Naive B cell (primary cell): Measurements from ENCODE around the gene MARCHF11. TPM values are rescaled to one million over a fixed set of nuclear protein-coding genes. Genes with fewer than 3 reads are reported as not detected.

Source experiments
- ATAC-seq, 2 donors: fragments of 150-1000 bp; cut with Tn5 transposase; 2 replicates each; pipeline ENCODE4 v1.10.0; 2021; ENCODE audit warnings: low read depth in 2 of 2, mild to moderate bottlenecking in 2 of 2, moderate library complexity in 2 of 2
- DNase-seq: peaks from one replicate; pipeline ENCODE4 v3.0.0; 2022
- H3K27ac Mint-ChIP-seq, 6 donors: one replicate each; pipeline ENCODE4 v1.8.0; 2020 to 2022; ENCODE audit warnings: mild to moderate bottlenecking in 6 of 6, mixed read lengths in 6 of 6, moderate library complexity in 5 of 6, inconsistent platforms in 2 of 6
- H3K27me3 Mint-ChIP-seq, 3 donors: one replicate each; pipeline ENCODE4 v1.8.0; 2021 to 2022; ENCODE audit warnings: mixed read lengths in 3 of 3, mild to moderate bottlenecking in 1 of 3
- H3K36me3 Mint-ChIP-seq, 2 donors: one replicate each; pipeline ENCODE4 v1.8.0; 2020 to 2022; ENCODE audit warnings: mixed read lengths in 2 of 2, inconsistent platforms in 1 of 2, mild to moderate bottlenecking in 1 of 2
- H3K4me1 Mint-ChIP-seq, 3 donors: one replicate each; pipeline ENCODE4 v1.8.0; 2020 to 2022; ENCODE audit warnings: mixed read lengths in 3 of 3, inconsistent platforms in 1 of 3, mild to moderate bottlenecking in 1 of 3, moderate library complexity in 1 of 3
- H3K4me3 Mint-ChIP-seq, 8 donors: one replicate each; pipeline ENCODE4 v1.8.0; 2020 to 2022; ENCODE audit warnings: mild to moderate bottlenecking in 8 of 8, mixed read lengths in 8 of 8, moderate library complexity in 8 of 8, inconsistent platforms in 2 of 8
- H3K9me3 Mint-ChIP-seq, 7 donors: one replicate each; pipeline ENCODE4 v1.8.0; 2020 to 2022; ENCODE audit warnings: mixed read lengths in 7 of 7, mild to moderate bottlenecking in 5 of 7, inconsistent platforms in 2 of 7, moderate library complexity in 1 of 7
- polyA plus RNA-seq, 6 donors: library from polyadenylated mRNA; unstranded; fragments of 300-500 nt; fragmentation: Illumina TruSeq; gene quantifications; one replicate each; pipeline ENCODE4 v1.2.3, GENCODE V29; 2021; ENCODE audit warnings: low read depth in 6 of 6

The MARCHF11 gene
- polyA plus RNA-seq, result not detected

DNA sequence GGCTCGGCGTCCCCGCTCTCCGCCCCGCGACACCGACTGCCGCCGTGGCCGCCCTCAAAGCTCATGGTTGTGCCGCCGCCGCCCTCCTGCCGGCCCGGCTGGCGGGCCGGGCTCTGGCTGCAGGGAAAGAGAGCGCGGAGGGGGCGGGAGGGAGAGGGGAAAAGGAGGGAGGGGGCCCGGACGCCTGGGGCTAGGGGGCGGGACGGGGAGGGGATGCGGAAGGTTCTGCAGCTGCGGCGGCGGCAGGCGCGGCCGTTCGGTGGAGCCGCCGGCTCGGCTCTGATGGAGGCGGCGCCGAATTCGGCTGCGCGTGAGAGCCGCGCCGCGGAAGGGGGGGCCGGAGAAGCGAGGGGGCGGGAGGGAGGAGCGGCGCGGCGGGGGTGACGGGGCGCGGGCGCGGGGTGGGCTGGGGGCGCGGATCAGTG is at the start of gene MARCHF11:
MARCHF11 (minus strand) TSS at position 281 of the 425 bp plus-strand sequence; CDS start at position 65, 216 bp downstream.
- Mint-ChIP-seq H3K4me3 (peak within 1 kb of the TSS in 3 of 8 donors; percentile 23 to 74 (median 47)), H3K4me1 (peaks cover 0 to 7% (median 3%) of the 10 kb centered on the region in 3 donors), H3K9me3 (peaks cover 3 to 39% (median 11%) of the 10 kb centered on the region in 7 donors), H3K27ac (peak within 1 kb of the TSS in 1 of 6 donors; percentile 28), H3K36me3 (peaks cover 0 to 15% of the 10 kb centered on the region in 2 donors), H3K27me3 (peaks cover 40 to 47% (median 43%) of the 10 kb centered on the region in 3 donors)
- no peak for DNase-seq
- ATAC-seq, result no peak

- Mint-ChIP-seq H3K4me3 (no peak overlapping the region), H3K27ac (no peak overlapping the region), H3K9me3 (peaks cover 0 to 8% (median 0%) of the 10 kb centered on the region in 7 donors), H3K36me3 (no peaks in the 10 kb centered on the region), H3K4me1 (no peaks in the 10 kb centered on the region), H3K27me3 (no peaks in the 10 kb centered on the region)
- DNase-seq, result no peak
- no peak for ATAC-seq
These were observed 46.3 kb upstream of the MARCHF11 start for GRCh38 chr5:16225927-16226326.

GRCh38 chr5:16192311-16192710 is 12.7 kb upstream of the MARCHF11 start:
- H3K27ac Mint-ChIP-seq, result no peak overlapping the region
- H3K4me3 Mint-ChIP-seq, result no peak overlapping the region
- H3K36me3 Mint-ChIP-seq, result no peaks in the 10 kb centered on the region
- H3K4me1 Mint-ChIP-seq, result no peaks in the 10 kb centered on the region
- peaks cover under 1 to 13% (median 9%) of the 10 kb centered on the region in 7 donors for H3K9me3 Mint-ChIP-seq
- no peaks in the 10 kb centered on the region for H3K27me3 Mint-ChIP-seq
- DNase-seq (no peak), ATAC-seq (no peak)

- peaks cover 0 to 15% of the 10 kb centered on the region in 2 donors for H3K36me3 Mint-ChIP-seq
- H3K4me1 Mint-ChIP-seq, result peaks cover 0 to 7% (median 3%) of the 10 kb centered on the region in 3 donors
- DNase-seq (no peak), ATAC-seq (no peak)
- H3K27me3 Mint-ChIP-seq, result peaks cover 42 to 47% (median 43%) of the 10 kb centered on the region in 3 donors
- peaks cover 3 to 39% (median 10%) of the 10 kb centered on the region in 7 donors for H3K9me3 Mint-ChIP-seq
- H3K4me3 Mint-ChIP-seq, result no peak overlapping the region
- H3K27ac Mint-ChIP-seq, result peak overlapping the region in 1 of 6 donors; percentile 28
These were observed 1.1 kb upstream of the MARCHF11 start for GRCh38 chr5:16180789-16181082.

- ATAC-seq (no peak), DNase-seq (no peak)
- peak overlapping the region in 1 of 8 donors; percentile 74 for H3K4me3 Mint-ChIP-seq
- H3K9me3 Mint-ChIP-seq, result peaks cover 3 to 39% (median 10%) of the 10 kb centered on the region in 7 donors
- peak overlapping the region in 1 of 6 donors; percentile 28 for H3K27ac Mint-ChIP-seq
- peaks cover 0 to 7% (median 3%) of the 10 kb centered on the region in 3 donors for H3K4me1 Mint-ChIP-seq
- H3K27me3 Mint-ChIP-seq, result peaks cover 42 to 47% (median 43%) of the 10 kb centered on the region in 3 donors
- H3K36me3 Mint-ChIP-seq, result peaks cover 0 to 15% of the 10 kb centered on the region in 2 donors
These were observed 571 bp upstream of the MARCHF11 start for GRCh38 chr5:16179936-16180788.

- H3K4me3 Mint-ChIP-seq, result peak overlapping the region in 2 of 8 donors; percentile 23 to 47
- peaks cover 0 to 15% of the 10 kb centered on the region in 2 donors for H3K36me3 Mint-ChIP-seq
- no peak overlapping the region for H3K27ac Mint-ChIP-seq
- ATAC-seq (no peak), DNase-seq (no peak)
- H3K27me3 Mint-ChIP-seq, result peaks cover 41 to 47% (median 43%) of the 10 kb centered on the region in 3 donors
- H3K9me3 Mint-ChIP-seq, result peaks cover 3 to 39% (median 13%) of the 10 kb centered on the region in 7 donors
- H3K4me1 Mint-ChIP-seq, result peaks cover 0 to 7% (median 3%) of the 10 kb centered on the region in 3 donors
These were observed 732 bp downstream of the MARCHF11 start for GRCh38 chr5:16178745-16179372.

DNA sequence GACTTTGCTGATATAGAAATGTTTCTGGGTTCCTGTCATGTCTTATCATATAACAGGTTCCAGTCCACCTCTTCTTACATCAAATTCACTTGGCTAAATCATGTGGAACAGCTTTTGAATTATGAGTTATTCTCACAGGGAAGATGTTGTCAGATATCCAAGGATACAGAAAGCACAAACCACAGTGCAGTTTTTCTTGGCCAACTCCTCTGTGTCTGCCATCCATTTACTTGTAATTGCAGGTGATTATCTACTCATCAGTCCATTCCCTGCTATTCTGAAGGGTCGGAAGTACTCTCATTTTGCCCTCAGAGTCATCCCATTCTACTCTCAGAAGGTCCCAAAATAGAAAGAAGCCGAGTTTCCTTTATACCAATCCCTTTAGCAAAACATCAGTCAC is 10.0 kb downstream of the MARCHF11 start:
- Mint-ChIP-seq H3K4me3 (no peak overlapping the region), H3K36me3 (no peaks in the 10 kb centered on the region), H3K4me1 (no peaks in the 10 kb centered on the region), H3K9me3 (peaks cover 0 to 2% (median 0%) of the 10 kb centered on the region in 7 donors), H3K27ac (no peak overlapping the region), H3K27me3 (peaks cover 0 to 12% (median 2%) of the 10 kb centered on the region in 3 donors)
- no peak for DNase-seq
- no peak for ATAC-seq

GRCh38 chr5:16160706-16161105 is 18.9 kb downstream of the MARCHF11 start:
- Mint-ChIP-seq H3K36me3 (no peaks in the 10 kb centered on the region), H3K4me1 (no peaks in the 10 kb centered on the region), H3K27ac (no peak overlapping the region), H3K4me3 (no peak overlapping the region), H3K27me3 (peaks cover 0 to 9% (median 0%) of the 10 kb centered on the region in 3 donors), H3K9me3 (peaks cover 0 to 2% (median 0%) of the 10 kb centered on the region in 7 donors)
- ATAC-seq (no peak), DNase-seq (no peak)

- no peak for ATAC-seq
- Mint-ChIP-seq H3K9me3 (no peaks in the 10 kb centered on the region), H3K27ac (no peak overlapping the region), H3K4me3 (no peak overlapping the region), H3K27me3 (no peaks in the 10 kb centered on the region), H3K4me1 (no peaks in the 10 kb centered on the region), H3K36me3 (no peaks in the 10 kb centered on the region)
- DNase-seq, result no peak
These were observed 20.0 kb downstream of the MARCHF11 start for GRCh38 chr5:16159636-16160035.

GRCh38 chr5:16156152-16156551 is 23.4 kb downstream of the MARCHF11 start:
- Mint-ChIP-seq H3K9me3 (peaks cover 0 to 5% (median 0%) of the 10 kb centered on the region in 7 donors), H3K27me3 (peaks cover 0 to 3% (median 0%) of the 10 kb centered on the region in 3 donors), H3K27ac (no peak overlapping the region), H3K36me3 (no peaks in the 10 kb centered on the region), H3K4me3 (no peak overlapping the region), H3K4me1 (no peaks in the 10 kb centered on the region)
- ATAC-seq (no peak), DNase-seq (no peak)

DNA sequence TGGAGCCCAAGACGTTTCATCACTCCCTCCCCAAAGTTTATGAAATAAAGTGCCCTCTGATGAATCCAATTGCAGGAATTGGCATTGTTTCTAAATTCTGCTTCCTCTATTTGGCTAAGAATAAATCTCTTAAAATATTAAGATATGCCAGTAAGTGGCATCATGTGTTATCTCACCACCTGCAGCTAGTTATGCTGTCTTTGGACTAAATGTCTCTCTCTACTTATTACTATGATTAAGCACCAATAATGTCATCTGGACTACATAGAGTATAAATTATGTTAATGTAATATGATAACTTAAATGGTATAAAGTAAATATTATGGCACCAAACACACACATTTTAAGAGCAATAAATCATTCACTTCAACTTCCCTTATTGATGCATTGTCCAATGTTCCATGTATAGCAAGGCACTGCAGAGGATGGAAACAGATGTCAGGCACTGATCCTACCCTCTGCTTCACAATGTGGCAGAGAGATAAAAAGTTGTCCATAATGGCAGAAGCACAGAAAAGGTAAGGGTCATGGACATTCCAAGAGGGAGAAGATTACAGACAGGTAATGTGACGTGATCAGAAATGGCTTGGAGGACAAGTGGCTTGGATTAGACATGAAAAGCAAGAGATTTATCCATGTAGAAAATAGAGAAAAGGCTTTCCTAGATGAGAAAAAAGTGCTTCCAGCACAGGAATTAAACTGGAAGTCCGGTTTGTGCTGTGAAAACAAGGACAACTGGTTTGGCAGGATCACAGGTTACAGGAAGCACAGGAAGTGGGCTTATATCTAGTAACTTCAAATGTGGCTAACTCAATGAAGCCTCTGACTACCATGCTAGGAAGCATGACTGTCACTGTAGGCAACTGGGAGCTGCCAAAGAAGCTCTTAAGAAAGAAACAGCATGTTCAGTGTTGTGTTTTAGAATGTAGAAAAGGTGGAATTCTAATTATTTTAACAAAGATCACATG is 26.7 kb downstream of the MARCHF11 start:
- no peaks in the 10 kb centered on the region for H3K4me1 Mint-ChIP-seq
- peaks cover 0 to 12% (median 4%) of the 10 kb centered on the region in 7 donors for H3K9me3 Mint-ChIP-seq
- ATAC-seq (no peak), DNase-seq (no peak)
- no peak overlapping the region for H3K27ac Mint-ChIP-seq
- peak overlapping the region in 1 of 8 donors; percentile 16 for H3K4me3 Mint-ChIP-seq
- H3K27me3 Mint-ChIP-seq, result peaks cover 0 to 3% (median 0%) of the 10 kb centered on the region in 3 donors
- H3K36me3 Mint-ChIP-seq, result no peaks in the 10 kb centered on the region

GRCh38 chr5:16149621-16150020 is 30.0 kb downstream of the MARCHF11 start:
- Mint-ChIP-seq H3K4me3 (no peak overlapping the region), H3K27ac (no peak overlapping the region), H3K4me1 (no peaks in the 10 kb centered on the region), H3K27me3 (peaks cover 0 to 3% (median 0%) of the 10 kb centered on the region in 3 donors), H3K9me3 (peaks cover 0 to 12% (median 4%) of the 10 kb centered on the region in 7 donors), H3K36me3 (no peaks in the 10 kb centered on the region)
- DNase-seq, result no peak
- ATAC-seq, result no peak
